ENCODE data around the gene SS18.

DNA sequence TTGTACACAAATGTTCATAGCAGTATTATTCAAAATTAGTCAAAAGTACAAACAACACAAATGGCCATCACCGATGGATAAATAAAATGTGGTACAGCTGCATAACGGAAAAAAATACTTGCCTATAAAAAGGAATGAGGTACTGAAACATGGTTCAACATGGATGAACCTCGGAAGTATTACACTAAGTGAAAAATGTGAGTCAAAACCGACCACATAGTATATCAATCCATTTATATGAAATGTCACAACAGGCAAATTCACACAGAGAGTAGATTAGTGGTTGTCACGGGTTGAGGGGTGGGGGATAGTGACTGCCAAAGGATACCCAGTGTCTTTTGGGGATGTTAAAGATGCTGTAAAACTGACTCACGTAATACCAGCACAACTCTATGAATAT lies 3.5 kb downstream of the SS18 start:
- TF ChIP-seq SIN3A (IDR thresholded peaks at IDR 0.05; ENCODE audit: borderline replicate concordance, insufficient read depth, low read length) (no peak), TAF1 (IDR thresholded peaks at IDR 0.05; ENCODE audit: borderline replicate concordance, insufficient read depth, low read length) (no peak), POLR2AphosphoS5 (IDR thresholded peaks at IDR 0.05; ENCODE audit: low read depth, low read length) (no peak)
